ENCODE data around the gene MXD3. TPM values are rescaled to one million over a fixed set of nuclear protein-coding genes. Genes with fewer than 3 reads are reported as not detected.
"Not testable (repeated sequence)": the region's sequence is repeated elsewhere in the genome, so short reads cannot be mapped to it uniquely, and the experiment has no call there.

MXD3 gene
- 100 to 1,000 TPM in 1 of 2 experiments, 10 to 100 TPM in 1; 60.2 to 117 TPM for total RNA-seq

- Mint-ChIP-seq H3K9me3 (ENCODE audit: low read depth) (no peaks in the 10 kb centered on the region), H3K4me1 (peaks cover 52% of the 10 kb centered on the region), H3K27me3 (no peaks in the 10 kb centered on the region), H3K4me3 (peak within 1 kb of the TSS; percentile 97), H3K27ac (peak within 1 kb of the TSS; percentile 95), H3K36me3 (peaks cover 17% of the 10 kb centered on the region)
- ATAC-seq (peak; percentile 88), DNase-seq (peak; percentile 99)
- CTCF ChIA-PET: interaction anchor here (0.7 to 8.1 kb wide), 27 partner anchors 8 to 203 kb away, joined by 3 to 79 read pairs (median 5); partner anchors contain the start of genes GRK6, LMAN2, PDLIM7 and PRELID1
These were observed at the start of gene MXD3 for GRCh38 chr5:177311723-177312648. TSS of gene MXD3 (minus strand) at chr5:177311898. CDS start at chr5:177311830, 68 bp downstream.

GRCh38 chr5:177360740-177361139 is 49.0 kb upstream of the MXD3 start:
- ATAC-seq; H3K9me3 Mint-ChIP-seq (ENCODE audit: low read depth); H3K4me3 Mint-ChIP-seq: not testable (repeated sequence)

GRCh38 chr5:177359860-177360259 is 48.2 kb upstream of the MXD3 start:
- DNase-seq (no peak), ATAC-seq (no peak)
- CTCF ChIA-PET: interaction anchor here (2.9 to 22.1 kb wide), 5 partner anchors 8 to 50 kb away, joined by 11 to 405 read pairs (median 46); partner anchors contain the start of genes LMAN2, PFN3 and SLC34A1
- Mint-ChIP-seq H3K27me3 (no peaks in the 10 kb centered on the region), H3K36me3 (peaks cover 21% of the 10 kb centered on the region), H3K9me3 (ENCODE audit: low read depth) (peaks cover 2% of the 10 kb centered on the region), H3K4me3 (peak overlapping the region; percentile 92), H3K4me1 (peaks cover 84% of the 10 kb centered on the region), H3K27ac (peak overlapping the region; percentile 42)

More at GRCh38 chr5:177360740-177361139, 49.0 kb upstream of the MXD3 start:
- H3K27ac Mint-ChIP-seq, DNase-seq, H3K27me3 Mint-ChIP-seq: not testable (repeated sequence)
- CTCF ChIA-PET: interaction anchor here (0.6 to 22.1 kb wide), 7 partner anchors 9 to 117 kb away, joined by 3 to 405 read pairs (median 21); partner anchors contain the start of genes LMAN2, PFN3 and SLC34A1
- H3K4me1 Mint-ChIP-seq: peaks cover 85% of the 10 kb centered on the region
- peaks cover 18% of the 10 kb centered on the region for H3K36me3 Mint-ChIP-seq

- peaks cover 23% of the 10 kb centered on the region for H3K36me3 Mint-ChIP-seq
- H3K27ac Mint-ChIP-seq: peak overlapping the region; percentile 79
- DNase-seq: no peak
- no peak for ATAC-seq
- H3K4me3 Mint-ChIP-seq: peak overlapping the region; percentile 92
- H3K27me3 Mint-ChIP-seq: no peaks in the 10 kb centered on the region
- CTCF ChIA-PET: interaction anchor here (2.9 to 22.1 kb wide), 5 partner anchors 7 to 50 kb away, joined by 11 to 405 read pairs (median 46); partner anchors contain the start of genes LMAN2, PFN3 and SLC34A1
- H3K9me3 Mint-ChIP-seq (ENCODE audit: low read depth): peaks cover 2% of the 10 kb centered on the region
- H3K4me1 Mint-ChIP-seq: peaks cover 83% of the 10 kb centered on the region
These were observed 47.8 kb upstream of the MXD3 start for GRCh38 chr5:177359451-177359851.

- Mint-ChIP-seq H3K9me3 (ENCODE audit: low read depth) (peaks cover 2% of the 10 kb centered on the region), H3K27me3 (no peaks in the 10 kb centered on the region), H3K27ac (peak overlapping the region; percentile 79), H3K4me3 (peak overlapping the region; percentile 92), H3K4me1 (peaks cover 77% of the 10 kb centered on the region), H3K36me3 (peaks cover 24% of the 10 kb centered on the region)
- CTCF ChIA-PET: interaction anchor here (1.0 to 22.1 kb wide), 9 partner anchors 9 to 114 kb away, joined by 3 to 405 read pairs (median 11); partner anchors contain the start of genes PFN3 and SLC34A1
- DNase-seq: no peak
- peak; percentile 3 for ATAC-seq
These were observed 46.7 kb upstream of the MXD3 start for GRCh38 chr5:177358370-177358819.

DNA sequence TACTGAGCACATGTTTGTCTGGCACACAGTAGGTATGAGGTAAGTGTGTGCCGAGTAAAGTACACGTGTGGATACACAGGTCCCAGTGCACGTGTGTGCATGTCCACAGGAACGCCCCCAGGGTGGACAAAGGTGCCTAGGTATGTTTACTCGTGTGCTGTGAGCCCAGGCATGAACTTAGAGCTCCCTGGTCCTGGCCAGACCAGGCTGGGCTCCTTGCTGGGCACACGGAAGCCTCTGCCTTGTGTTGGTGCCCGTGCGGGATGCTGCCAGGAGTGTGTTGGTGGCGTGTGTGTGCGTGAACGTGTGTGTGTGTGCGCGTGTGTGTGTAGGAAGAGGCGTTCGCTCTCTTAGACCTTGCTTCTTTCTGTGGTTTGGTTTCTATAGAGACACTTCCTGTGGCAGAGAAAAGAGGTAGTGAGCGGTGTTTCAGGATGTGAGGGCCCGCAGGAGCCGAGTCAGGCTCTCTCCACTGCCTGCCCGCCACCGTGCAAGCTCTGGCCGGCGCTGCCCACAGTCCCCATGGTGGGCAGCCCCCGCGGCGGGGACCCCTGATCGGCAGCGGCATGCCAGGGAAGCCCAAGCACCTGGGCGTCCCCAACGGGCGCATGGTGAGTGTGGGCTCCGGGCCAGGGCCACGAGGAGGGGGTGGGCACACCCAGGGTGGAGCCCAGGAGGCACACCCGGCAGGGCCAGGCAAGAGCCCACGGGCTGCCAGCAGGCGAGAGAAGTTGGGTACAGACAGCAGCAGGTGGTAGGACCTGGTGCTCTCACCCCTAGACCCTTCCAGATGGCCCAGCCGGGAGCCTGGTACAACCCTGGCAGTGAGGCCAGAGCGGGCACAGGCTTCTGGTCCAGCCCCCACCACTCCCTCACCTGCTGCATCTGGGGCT is 46.0 kb upstream of the MXD3 start, which contains the start of gene RGS14:
TSS of gene RGS14 (plus strand) at position 466 of the 893 bp plus-strand sequence. CDS start at position 567, 101 bp downstream.
- peak; percentile 82 for DNase-seq
- peaks cover 71% of the 10 kb centered on the region for H3K4me1 Mint-ChIP-seq
- H3K9me3 Mint-ChIP-seq (ENCODE audit: low read depth): peaks cover 2% of the 10 kb centered on the region
- peak within 1 kb of the TSS; percentile 92 for H3K4me3 Mint-ChIP-seq
- CTCF ChIA-PET: interaction anchor here (1.2 to 22.1 kb wide), 9 partner anchors 9 to 114 kb away, joined by 3 to 405 read pairs (median 11); partner anchors contain the start of genes PFN3 and SLC34A1
- H3K36me3 Mint-ChIP-seq: peaks cover 24% of the 10 kb centered on the region
- no peaks in the 10 kb centered on the region for H3K27me3 Mint-ChIP-seq
- peak; percentile 94 for ATAC-seq
- peak within 1 kb of the TSS; percentile 86 for H3K27ac Mint-ChIP-seq

GRCh38 chr5:177357146-177357458 is 45.4 kb upstream of the MXD3 start:
- CTCF ChIA-PET: interaction anchor here (1.0 to 22.1 kb wide), 8 partner anchors 10 to 101 kb away, joined by 3 to 405 read pairs (median 10); partner anchors contain the start of genes PFN3 and SLC34A1
- DNase-seq: no peak
- H3K4me3 Mint-ChIP-seq: peak overlapping the region; percentile 92

GRCh38 chr5:177356746-177357145 is 45.0 kb upstream of the MXD3 start:
- Mint-ChIP-seq H3K4me3 (peak overlapping the region; percentile 92), H3K27ac (peak overlapping the region; percentile 86), H3K4me1 (peaks cover 66% of the 10 kb centered on the region), H3K27me3 (no peaks in the 10 kb centered on the region), H3K9me3 (ENCODE audit: low read depth) (peaks cover 2% of the 10 kb centered on the region), H3K36me3 (peaks cover 22% of the 10 kb centered on the region)
- ATAC-seq (no peak), DNase-seq (no peak)
- CTCF ChIA-PET: interaction anchor here (0.6 to 22.1 kb wide), 8 partner anchors 10 to 101 kb away, joined by 3 to 405 read pairs (median 10); partner anchors contain the start of genes PFN3, PRELID1 and SLC34A1

More at GRCh38 chr5:177357146-177357458, 45.4 kb upstream of the MXD3 start:
- H3K27me3 Mint-ChIP-seq: no peaks in the 10 kb centered on the region
- H3K4me1 Mint-ChIP-seq: peaks cover 66% of the 10 kb centered on the region
- peaks cover 2% of the 10 kb centered on the region for H3K9me3 Mint-ChIP-seq (ENCODE audit: low read depth)
- no peak for ATAC-seq
- H3K36me3 Mint-ChIP-seq: peaks cover 22% of the 10 kb centered on the region
- H3K27ac Mint-ChIP-seq: peak overlapping the region; percentile 86

GRCh38 chr5:177355868-177356168 is 44.1 kb upstream of the MXD3 start:
- CTCF ChIA-PET: interaction anchor here (1.2 to 22.1 kb wide), 8 partner anchors 9 to 47 kb away, joined by 3 to 405 read pairs (median 10); partner anchors contain the start of genes MXD3, PFN3 and SLC34A1
- no peak for ATAC-seq
- Mint-ChIP-seq H3K36me3 (peaks cover 25% of the 10 kb centered on the region), H3K4me1 (peaks cover 59% of the 10 kb centered on the region), H3K27me3 (no peaks in the 10 kb centered on the region), H3K9me3 (ENCODE audit: low read depth) (peaks cover 2% of the 10 kb centered on the region), H3K4me3 (no peak overlapping the region), H3K27ac (no peak overlapping the region)
- DNase-seq: no peak

DNA sequence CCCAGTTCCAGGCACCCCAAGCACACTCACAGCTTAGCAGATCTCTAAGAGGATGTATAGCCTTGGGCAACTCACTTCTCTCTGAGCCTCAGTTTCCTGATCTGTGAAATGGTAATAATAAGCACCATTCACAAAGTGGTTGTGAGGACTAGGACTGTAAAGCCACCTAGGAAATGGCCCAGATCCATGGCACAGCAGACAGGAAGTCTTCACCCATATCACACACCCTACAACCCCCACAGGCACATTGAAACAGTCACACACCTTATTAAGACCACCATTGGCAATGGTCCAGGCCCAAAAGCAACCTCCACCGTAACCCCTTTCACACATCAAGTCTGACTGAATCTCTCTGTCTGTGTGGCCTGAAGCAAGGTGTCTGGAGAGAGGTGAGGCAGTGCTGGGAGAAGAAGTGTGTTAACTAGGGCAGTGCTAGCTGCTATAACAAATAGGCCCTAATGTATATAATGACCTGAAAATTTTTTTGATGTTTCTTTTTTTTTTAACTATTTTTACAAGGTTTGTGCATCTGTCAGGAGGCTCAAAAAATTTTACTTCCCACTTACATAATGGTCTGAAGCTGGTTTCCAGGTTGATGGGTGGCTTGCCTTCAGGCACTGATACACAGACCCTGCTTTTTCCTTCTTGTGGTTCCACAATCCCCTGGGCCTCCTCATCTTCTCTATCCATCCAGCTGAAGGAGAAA is 43.6 kb upstream of the MXD3 start:
- Mint-ChIP-seq H3K4me1 (peaks cover 61% of the 10 kb centered on the region), H3K4me3 (no peak overlapping the region), H3K9me3 (ENCODE audit: low read depth) (peaks cover 2% of the 10 kb centered on the region), H3K27ac (no peak overlapping the region), H3K36me3 (peaks cover 25% of the 10 kb centered on the region), H3K27me3 (no peaks in the 10 kb centered on the region)
- CTCF ChIA-PET: interaction anchor here (0.8 to 22.1 kb wide), 10 partner anchors 9 to 48 kb away, joined by 3 to 405 read pairs (median 7); partner anchors contain the start of genes MXD3, PFN3 and SLC34A1
- ATAC-seq: no peak
- DNase-seq: no peak

DNA sequence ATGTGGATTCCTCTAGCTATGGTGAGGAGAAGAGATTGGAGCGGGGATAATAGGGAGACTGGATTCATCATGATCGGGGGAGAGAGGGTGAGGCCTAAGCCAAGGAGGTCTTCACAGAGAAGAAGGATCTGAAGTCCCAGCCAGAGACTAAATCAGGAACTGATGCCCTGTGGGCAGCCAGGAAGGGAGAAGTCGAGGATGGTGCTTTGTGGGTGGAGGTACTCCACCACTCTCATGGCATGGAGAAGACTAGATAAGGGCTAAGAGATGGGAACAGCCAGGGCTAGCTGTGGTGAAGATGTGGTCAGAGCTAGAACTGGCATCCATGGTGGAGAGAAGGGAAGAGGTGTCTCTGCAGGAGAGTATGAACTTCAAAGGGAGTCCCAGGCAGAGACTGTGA is 43.0 kb upstream of the MXD3 start:
- Mint-ChIP-seq H3K27me3 (no peaks in the 10 kb centered on the region), H3K36me3 (peaks cover 20% of the 10 kb centered on the region), H3K4me1 (peaks cover 61% of the 10 kb centered on the region), H3K27ac (peak overlapping the region; percentile 22), H3K9me3 (ENCODE audit: low read depth) (peaks cover 2% of the 10 kb centered on the region), H3K4me3 (no peak overlapping the region)
- DNase-seq: no peak
- CTCF ChIA-PET: interaction anchor here (0.8 to 22.1 kb wide), 6 partner anchors 15 to 48 kb away, joined by 3 to 405 read pairs (median 4); partner anchors contain the start of genes MXD3, PFN3 and SLC34A1
- ATAC-seq: no peak

Measured in activated CD8-positive, alpha-beta memory T cell treated with anti-CD3 and anti-CD28 coated beads, Interleukin-2, amount 10 ng/mL, durations not matched to agents 7 days and 5 days (primary cell).